Raji (cell line): ENCODE measurements around the gene CDK14.

Experiments used
- POLR2A ChIP-seq: IDR thresholded peaks from 2 replicates; pipeline ENCODE4 v1.6.1; 2011; ENCODE audit warnings: low read depth, low read length, control low read depth; ENCODE audit not compliant: insufficient read depth

CDK14 gene

GRCh38 chr7:90736968-90737939 lies 141.1 kb downstream of the CDK14 start:
- TF ChIP-seq POLR2A = no peak

- TF ChIP-seq POLR2A = no peak
These were observed 142.1 kb downstream of the CDK14 start for GRCh38 chr7:90738249-90738648.

GRCh38 chr7:90739716-90740115 lies 143.6 kb downstream of the CDK14 start:
- TF ChIP-seq POLR2A = no peak

- no peak for TF ChIP-seq POLR2A
These were observed 144.3 kb downstream of the CDK14 start for GRCh38 chr7:90740386-90740785.

- TF ChIP-seq POLR2A = no peak
These were observed 147.5 kb downstream of the CDK14 start for GRCh38 chr7:90743626-90744025.

GRCh38 chr7:90747516-90747915 lies 151.4 kb downstream of the CDK14 start:
- no peak for TF ChIP-seq POLR2A

GRCh38 chr7:90749262-90749661 lies 153.1 kb downstream of the CDK14 start:
- TF ChIP-seq POLR2A = peak; percentile 34; the same call in 1 of the 2 replicates

GRCh38 chr7:90749774-90750173 lies 153.7 kb downstream of the CDK14 start:
- TF ChIP-seq POLR2A = no peak

- TF ChIP-seq POLR2A = no peak
These were observed 155.5 kb downstream of the CDK14 start for GRCh38 chr7:90751595-90751994.

GRCh38 chr7:90752051-90752450 lies 155.9 kb downstream of the CDK14 start:
- no peak for TF ChIP-seq POLR2A

GRCh38 chr7:90755041-90755440 lies 158.9 kb downstream of the CDK14 start:
- no peak for TF ChIP-seq POLR2A

- no peak for TF ChIP-seq POLR2A
These were observed 160.2 kb downstream of the CDK14 start for GRCh38 chr7:90756366-90756765.

GRCh38 chr7:90758933-90759562 lies 162.9 kb downstream of the CDK14 start:
- no peak for TF ChIP-seq POLR2A

GRCh38 chr7:90759710-90760109 lies 163.6 kb downstream of the CDK14 start:
- TF ChIP-seq POLR2A = no peak

GRCh38 chr7:90760892-90761291 lies 164.8 kb downstream of the CDK14 start:
- no peak for TF ChIP-seq POLR2A

- TF ChIP-seq POLR2A = no peak
These were observed 165.5 kb downstream of the CDK14 start for GRCh38 chr7:90761584-90761983.
